ENCODE data around the gene RIC3.

The RIC3 gene

DNA sequence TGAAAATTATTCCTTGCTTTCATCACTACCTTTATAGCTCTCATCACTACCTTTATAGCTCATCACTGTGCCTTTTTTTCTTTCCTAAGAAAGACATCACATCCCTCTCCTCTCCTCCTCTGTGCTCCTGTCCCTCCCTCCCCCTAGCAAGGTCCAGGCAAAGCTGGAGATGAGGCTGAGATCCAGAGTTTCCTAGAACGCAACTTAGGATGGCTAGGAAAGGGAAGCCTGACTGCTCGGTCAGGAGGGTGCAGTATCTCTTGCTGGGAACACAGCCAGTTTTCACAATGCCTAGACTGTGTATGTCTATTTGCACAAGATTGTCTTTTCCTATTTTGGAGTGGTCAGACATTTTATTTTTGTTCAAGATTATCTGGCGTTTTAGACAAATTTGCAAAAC lies 63.2 kb downstream of the RIC3 start:
- no peak for DNase-seq (ENCODE audit: low read depth, low spot score)

DNA sequence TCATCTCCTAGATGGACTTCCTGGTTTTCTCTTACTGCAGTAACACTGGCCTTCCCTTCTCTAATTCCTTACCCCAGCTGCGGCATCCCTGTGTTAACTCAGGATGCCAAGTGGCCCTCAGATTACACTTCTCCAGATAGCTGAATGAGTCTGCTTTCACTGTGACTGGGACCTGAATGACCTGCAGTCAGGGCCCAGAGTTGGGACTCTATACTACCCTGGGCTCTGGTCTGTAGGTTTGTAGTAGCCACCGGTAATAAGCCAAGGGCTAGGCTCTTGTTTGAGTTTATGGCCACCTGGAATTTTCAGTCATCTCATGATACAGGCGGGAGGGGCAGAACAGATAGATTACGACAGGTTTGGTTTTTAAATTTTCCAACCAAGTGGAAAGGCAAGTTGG lies 63.7 kb downstream of the RIC3 start:
- no peak for DNase-seq (ENCODE audit: low read depth, low spot score)

- no peak for DNase-seq (ENCODE audit: low read depth, low spot score)
Measured at GRCh38 chr11:8103909-8104308, 64.9 kb downstream of the RIC3 start.

DNA sequence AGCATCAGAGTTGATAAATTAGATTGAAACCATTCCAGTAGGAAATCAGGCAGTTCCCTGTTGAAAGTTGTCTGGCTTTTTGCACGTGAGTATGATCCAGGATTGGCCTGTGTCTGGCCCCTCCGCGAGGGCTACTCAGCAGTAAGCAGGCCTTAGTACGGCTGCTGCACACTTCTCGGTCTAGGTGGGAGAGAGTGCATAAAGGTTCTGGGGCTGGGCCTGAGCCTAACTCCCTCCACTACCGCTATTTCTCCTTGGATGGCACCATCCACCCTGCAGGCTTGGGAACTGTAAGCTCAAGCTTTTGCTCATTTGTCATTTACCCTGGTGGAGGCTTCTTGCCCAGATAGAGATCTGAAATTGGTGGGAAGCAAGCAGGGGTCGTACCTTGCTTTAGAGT lies 65.9 kb downstream of the RIC3 start:
- DNase-seq (ENCODE audit: low read depth, low spot score): no peak

- no peak for DNase-seq (ENCODE audit: low read depth, low spot score)
Measured at GRCh38 chr11:8102296-8102915, 66.4 kb downstream of the RIC3 start.

DNA sequence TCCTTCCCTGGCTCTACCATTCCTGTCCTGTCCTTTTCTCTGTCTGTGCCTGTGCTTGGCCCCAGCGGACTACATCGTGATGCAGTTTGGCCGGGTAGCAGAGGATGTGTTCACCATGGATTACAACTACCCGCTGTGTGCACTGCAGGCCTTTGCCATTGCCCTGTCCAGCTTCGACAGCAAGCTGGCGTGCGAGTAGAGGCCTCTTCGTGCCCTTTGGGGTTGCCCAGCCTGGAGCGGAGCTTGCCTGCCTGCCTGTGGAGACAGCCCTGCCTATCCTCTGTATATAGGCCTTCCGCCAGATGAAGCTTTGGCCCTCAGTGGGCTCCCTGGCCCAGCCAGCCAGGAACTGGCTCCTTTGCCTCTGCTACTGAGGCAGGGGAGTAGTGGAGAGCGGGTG lies 67.4 kb downstream of the RIC3 start:
- DNase-seq (ENCODE audit: low read depth, low spot score): no peak

- DNase-seq (ENCODE audit: low read depth, low spot score): no peak
Measured at GRCh38 chr11:8100605-8101004, 68.2 kb downstream of the RIC3 start.

DNA sequence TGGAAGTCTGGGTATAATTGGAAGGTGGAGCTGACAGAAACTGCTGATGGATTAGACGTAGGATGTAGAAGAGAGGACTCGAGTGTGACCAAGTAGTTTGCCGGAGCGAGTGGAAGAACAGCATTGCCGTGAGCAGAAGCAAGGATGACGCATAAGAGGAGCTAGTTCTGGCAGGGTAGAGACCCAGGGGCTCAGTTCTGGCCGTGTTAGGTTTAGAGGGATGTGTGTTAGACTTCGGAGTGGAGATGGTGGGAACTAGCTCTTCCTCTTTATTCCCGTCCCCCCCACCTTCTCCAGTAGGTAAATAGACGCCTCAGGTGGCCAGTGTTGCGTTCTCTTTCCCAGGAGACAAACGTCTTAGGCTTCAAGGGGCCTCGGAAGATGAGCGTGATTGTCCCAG lies 68.7 kb downstream of the RIC3 start:
- no peak for DNase-seq (ENCODE audit: low read depth, low spot score)

DNA sequence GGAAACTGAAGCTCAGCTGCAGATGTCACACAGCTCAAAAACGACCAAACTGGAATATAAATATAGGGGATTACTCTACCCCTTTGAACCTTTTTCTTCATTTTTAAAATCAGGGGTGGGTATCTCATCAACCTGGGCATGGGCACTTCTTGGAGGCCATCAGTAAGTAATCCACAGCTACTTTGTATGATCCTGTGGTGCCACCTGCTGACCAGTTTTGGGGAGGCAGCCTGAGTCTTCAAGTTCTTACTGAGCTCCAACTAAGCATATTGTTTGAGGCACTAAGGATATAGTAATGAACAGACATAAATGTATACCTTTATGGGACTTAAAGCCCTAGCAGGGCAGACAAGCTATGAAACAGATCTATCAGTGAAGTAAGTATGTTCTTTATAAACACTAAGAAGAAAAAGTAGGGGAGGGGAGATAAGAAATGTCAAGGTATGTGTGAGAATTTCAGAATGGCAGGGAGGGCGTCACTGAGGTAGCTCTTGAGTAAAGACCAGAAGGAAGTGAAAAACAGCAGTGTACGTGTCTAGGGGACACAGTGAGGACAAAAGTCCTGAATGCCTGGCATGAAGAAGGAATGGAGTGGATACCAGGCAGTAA lies 69.4 kb downstream of the RIC3 start:
- DNase-seq (ENCODE audit: low read depth, low spot score): peak; percentile 60

- no peak for DNase-seq (ENCODE audit: low read depth, low spot score)
Measured at GRCh38 chr11:8098879-8099278, 69.9 kb downstream of the RIC3 start.

GRCh38 chr11:8098361-8098760 lies 70.5 kb downstream of the RIC3 start:
- DNase-seq (ENCODE audit: low read depth, low spot score): no peak

DNA sequence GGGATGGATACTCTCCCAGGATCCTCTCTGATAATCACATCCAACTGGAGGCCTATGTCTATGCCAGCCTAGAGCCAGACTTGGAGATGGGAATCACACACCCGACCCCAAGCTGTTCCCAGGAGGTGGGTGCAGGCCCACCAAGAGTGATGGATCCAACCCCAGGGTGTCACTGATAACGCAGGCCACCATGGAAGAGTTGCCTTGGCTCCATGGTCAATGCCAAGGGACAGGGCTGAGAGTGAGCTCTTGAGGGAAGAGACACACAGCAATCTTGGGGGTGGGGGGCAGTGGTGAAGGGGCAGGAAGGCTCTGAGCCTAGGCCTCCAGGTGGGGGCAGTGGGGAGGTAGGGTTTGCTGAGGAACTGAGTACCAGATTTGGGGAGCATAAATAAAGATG lies 70.9 kb downstream of the RIC3 start:
- DNase-seq (ENCODE audit: low read depth, low spot score): no peak

DNA sequence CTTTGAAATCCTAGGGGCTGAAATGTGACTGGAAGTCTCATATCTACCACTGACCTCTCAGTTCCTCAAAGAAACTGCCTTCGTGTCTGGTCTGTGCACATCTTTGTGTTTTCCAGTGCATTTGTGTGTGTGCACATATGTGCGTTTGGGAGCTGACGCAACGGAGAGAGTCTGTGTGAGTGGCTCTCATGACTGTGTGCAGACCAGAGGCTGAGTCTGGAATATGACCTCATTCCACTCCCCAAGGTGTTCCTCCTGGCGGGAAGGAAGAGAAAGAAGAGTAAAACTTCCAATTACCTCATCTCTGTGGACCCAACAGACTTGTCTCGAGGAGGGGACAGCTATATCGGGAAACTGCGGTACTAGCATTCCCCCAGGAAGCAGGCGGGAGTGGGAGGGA lies 71.4 kb downstream of the RIC3 start:
- no peak for DNase-seq (ENCODE audit: low read depth, low spot score)

GRCh38 chr11:8097062-8097461 lies 71.8 kb downstream of the RIC3 start:
- no peak for DNase-seq (ENCODE audit: low read depth, low spot score)

GRCh38 chr11:8096575-8096974 lies 72.2 kb downstream of the RIC3 start:
- no peak for DNase-seq (ENCODE audit: low read depth, low spot score)

DNA sequence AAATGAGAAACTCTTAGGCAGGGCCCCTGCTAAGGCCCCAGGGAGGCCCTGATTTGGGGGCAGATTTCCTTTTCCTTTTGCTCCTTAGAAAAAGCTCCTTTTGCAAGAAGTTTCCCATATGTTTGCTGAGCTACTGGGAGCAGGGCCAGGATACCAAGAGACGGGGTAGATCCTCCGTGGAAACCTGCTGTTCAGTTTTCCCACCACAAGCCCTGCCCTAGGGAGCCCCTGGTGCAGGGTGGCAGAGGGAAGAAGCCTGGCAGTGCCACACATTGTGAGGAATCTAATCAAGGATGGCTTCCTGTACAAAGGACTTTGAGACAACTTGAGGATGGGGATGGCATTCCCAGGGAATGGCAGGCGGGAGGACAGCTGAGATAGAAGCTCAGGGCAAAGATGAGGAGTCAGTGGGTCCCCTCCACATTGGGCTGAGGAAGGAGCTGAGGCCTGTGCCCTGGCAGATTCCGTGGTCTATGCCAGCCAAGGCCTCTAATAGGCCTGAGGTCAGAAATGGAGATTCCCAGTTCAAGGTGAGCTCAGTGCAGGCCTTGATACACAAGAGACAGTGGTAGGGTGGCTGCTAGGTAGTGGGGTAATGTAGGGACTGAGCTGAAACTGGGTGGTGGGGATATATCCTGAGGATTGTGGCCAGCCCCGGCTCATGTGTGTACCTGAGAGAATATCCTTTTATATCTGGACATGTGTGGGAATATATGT lies 72.9 kb downstream of the RIC3 start:
- no peak for DNase-seq (ENCODE audit: low read depth, low spot score)

DNA sequence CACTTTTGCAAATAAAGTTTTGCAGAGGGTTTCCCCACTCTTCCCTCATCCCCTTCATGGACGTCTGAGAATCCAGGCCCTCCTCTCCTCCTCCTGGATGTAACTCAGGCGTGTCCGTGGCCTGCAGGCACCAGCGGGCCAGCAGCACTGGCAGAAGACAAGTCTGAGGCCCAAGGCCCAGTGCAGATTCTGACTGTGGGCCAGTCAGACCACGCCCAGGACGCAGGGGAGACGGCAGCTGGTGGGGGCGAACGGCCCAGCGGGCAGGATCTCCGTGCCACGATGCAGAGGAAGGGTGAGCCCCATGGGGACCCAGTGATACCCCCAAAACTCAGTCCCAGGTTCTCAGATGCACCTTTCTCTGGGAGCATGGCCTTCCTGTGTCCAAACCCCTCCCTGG lies 73.5 kb downstream of the RIC3 start:
- DNase-seq (ENCODE audit: low read depth, low spot score): no peak

DNA sequence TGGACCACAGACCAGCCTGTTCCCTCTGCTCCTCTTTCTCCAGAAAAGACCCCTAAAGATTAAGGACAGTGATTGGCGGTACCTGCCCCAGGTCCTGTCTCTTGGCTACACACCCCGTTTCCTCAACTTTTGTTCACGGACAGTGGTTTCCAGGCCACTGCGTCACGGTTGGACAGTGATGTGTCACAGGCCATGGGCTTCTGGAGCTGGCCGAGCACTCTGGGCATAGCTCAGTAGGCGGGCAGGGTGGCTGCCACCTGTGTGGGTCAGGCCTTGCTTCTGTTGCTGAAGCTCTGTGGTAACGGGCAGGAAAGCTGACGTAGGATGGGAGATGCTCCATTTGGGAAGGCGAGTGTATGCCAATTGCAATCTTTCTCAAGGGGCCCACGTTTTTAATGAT lies 74.2 kb downstream of the RIC3 start:
- no peak for DNase-seq (ENCODE audit: low read depth, low spot score)

DNA sequence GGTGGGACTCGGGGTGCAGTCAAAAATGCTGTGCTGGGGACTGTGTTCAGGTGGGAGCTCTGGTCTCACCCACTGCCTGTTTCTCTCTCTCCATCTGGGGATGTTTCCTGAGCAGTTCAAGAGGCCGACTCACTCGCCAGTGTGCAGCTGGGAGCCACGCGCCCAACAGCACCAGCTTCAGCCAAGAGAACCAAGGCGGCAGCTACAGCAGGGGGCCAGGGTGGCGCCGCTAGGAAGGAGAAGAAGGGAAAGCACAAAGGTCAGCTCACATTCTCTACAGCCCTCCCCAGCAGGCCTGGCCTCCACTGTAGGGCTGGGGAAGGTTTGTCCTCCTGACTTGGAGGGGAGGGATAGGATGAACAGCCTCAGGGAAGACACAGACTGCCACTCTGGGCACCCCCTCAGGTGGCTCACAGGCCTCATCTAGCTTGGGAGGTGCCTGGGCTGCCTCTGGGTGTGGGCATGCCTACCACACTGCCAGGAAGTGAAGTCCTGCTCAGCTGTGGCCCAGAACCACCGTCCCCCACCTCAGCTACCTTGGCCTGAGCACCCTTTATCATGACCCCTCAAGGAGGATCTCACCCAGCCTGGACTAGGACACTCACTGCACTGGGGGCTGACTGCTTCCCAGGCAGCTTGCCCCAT lies 74.8 kb downstream of the RIC3 start:
- DNase-seq (ENCODE audit: low read depth, low spot score): no peak

DNA sequence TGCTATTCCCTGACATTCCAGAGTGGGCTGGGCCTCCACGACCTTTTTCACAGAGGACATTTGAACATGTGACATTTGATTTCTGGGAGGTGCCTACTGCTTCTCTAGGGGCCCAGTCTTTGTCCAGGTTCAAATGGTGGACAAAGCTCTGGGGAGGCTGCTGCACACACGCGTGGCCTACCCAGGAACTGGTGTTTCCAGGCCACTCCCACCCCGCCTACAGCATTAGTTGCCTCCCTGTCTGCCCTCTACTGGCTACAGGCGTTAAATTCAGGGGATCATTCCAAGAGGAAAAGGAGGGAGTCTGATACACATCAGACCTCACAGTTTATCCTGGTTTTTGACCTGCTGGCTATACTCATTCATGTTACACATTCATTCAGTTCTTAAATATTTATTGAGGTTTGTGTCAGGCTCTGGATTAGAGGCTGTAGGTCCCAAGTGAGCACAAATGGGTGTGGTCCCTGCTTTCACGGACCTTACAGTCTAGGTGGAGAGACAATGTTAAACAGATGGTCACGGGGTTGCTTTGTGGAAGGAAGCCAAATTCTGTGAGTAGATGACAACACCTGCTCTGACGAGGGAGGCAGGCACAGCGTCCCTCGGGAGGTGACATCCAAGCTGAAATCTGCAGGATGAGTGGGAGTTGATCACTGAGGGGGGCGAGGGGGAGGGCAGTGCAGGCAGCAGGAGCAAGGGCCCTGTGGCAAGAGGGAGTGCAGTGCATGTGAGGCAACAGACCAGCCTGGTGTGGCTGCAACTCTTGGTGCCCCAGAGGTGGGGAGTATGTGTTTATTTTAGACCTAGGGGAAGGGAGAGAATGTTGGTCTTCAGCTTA lies 76.0 kb downstream of the RIC3 start:
- no peak for DNase-seq (ENCODE audit: low read depth, low spot score)

DNA sequence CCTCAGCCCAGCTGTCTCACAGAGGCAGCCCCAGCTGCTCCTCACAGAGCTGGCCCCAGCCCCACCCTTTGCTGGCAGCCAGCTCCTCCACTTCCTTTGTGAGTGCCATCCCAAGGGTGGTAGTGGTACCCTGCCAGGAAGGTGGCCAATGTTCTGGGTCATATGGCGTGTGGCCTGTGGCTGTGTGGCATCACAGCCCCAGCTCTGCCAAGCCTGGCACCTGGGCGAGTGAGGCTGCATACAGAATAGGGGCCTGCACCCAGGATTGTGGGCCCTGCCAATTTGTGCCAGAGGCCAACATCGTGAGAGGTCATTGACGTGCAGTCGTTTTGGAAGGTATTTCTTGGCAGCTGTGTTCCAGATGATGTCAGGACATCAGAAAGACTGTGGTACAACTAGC lies 77.1 kb downstream of the RIC3 start:
- DNase-seq (ENCODE audit: low read depth, low spot score): no peak

DNA sequence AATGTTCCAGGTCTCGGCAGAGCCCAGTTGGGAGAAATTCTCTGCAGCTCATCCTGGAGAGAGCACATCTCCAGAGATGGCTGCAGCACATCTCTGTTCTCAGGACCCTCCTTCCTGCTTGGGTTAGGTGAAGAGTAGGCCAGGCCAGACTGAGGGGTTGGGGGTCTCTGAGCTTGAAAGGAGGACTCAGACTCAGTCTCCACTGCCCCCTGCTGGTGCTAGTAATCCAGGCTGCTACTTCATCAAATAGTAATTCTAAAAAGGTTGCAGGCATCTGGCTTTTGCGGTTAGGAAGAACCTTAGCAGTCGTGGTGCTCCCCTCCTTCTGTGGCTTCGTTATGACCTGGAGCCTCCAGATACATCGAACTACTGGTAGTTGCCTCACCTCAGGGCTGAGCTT lies 78.1 kb downstream of the RIC3 start:
- DNase-seq (ENCODE audit: low read depth, low spot score): no peak

Data from brain pericyte (primary cell).